Fibroblast of lung (primary cell): ENCODE measurements around the gene TBC1D22A.

Experiments
- EZH2 ChIP-seq: IDR thresholded peaks from 2 replicates; pipeline ENCODE4 v1.5.1; 2012; ENCODE audit warnings: low read length, control low read depth, mild to moderate bottlenecking; ENCODE audit errors: missing control alignments
- TF ChIP-seq, protein P1 (sequence below), 2 donors: IDR thresholded peaks in 1 of 2; conservative IDR thresholded peaks in 1 of 2; 1 replicate in 1 of 2; 2 replicates in 1 of 2; pipeline ENCODE4 v1.5.1; 2011 to 2012; ENCODE audit warnings: low read length in 2 of 2, control low read depth in 1 of 2, inconsistent platforms in 1 of 2, low read depth in 1 of 2, mild to moderate bottlenecking in 1 of 2

DNA sequence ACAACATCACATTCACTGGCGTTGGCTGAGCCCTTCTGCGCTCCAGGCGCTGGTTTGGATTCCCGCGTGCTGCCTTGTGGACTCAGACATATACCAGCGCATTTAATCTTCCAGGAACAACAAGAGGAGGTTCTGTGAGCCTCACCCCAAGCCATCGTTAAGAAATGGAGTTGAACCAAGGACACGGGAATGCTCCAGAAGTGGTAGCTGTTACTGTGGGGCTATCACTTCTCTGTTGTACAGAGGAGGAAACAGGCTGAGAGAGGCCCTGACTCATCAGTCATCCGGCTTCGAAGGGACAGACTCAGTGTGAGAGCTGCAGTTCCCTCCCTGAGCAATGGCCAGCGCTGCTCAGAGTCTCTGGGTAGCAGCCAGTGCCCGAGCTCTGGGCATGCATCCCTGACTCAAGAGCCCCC lies 291.3 kb downstream of the TBC1D22A start:
- TF ChIP-seq, protein P1, sequence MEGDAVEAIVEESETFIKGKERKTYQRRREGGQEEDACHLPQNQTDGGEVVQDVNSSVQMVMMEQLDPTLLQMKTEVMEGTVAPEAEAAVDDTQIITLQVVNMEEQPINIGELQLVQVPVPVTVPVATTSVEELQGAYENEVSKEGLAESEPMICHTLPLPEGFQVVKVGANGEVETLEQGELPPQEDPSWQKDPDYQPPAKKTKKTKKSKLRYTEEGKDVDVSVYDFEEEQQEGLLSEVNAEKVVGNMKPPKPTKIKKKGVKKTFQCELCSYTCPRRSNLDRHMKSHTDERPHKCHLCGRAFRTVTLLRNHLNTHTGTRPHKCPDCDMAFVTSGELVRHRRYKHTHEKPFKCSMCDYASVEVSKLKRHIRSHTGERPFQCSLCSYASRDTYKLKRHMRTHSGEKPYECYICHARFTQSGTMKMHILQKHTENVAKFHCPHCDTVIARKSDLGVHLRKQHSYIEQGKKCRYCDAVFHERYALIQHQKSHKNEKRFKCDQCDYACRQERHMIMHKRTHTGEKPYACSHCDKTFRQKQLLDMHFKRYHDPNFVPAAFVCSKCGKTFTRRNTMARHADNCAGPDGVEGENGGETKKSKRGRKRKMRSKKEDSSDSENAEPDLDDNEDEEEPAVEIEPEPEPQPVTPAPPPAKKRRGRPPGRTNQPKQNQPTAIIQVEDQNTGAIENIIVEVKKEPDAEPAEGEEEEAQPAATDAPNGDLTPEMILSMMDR (conservative IDR thresholded peaks at IDR 0.05 in 1 of 2, IDR thresholded peaks at IDR 0.05 in 1 of 2; ENCODE audit: low read depth in 1 of 2, low read length in 2 of 2) = no peak
- TF ChIP-seq EZH2 = no peak
